Muscle layer of colon (tissue), 2 donors: ENCODE results near the gene AGTRAP.

Source experiments
- H3K27ac ChIP-seq: one replicate; pipeline ENCODE4 v1.7.0; 2013; ENCODE audit warnings: low read depth, mild to moderate bottlenecking, low read length, moderate library complexity
- H3K27me3 ChIP-seq, 2 donors: one replicate each; pipeline ENCODE4 v1.7.0; 2013; ENCODE audit warnings: low read length in 2 of 2, mild to moderate bottlenecking in 2 of 2; ENCODE audit not compliant: insufficient read depth in 2 of 2, control insufficient read depth in 1 of 2
- H3K36me3 ChIP-seq: one replicate; pipeline ENCODE4 v1.7.0; 2013; ENCODE audit warnings: mild to moderate bottlenecking, low read length; ENCODE audit not compliant: insufficient read depth
- H3K4me1 ChIP-seq: one replicate; pipeline ENCODE4 v1.7.0; 2013; ENCODE audit warnings: mild to moderate bottlenecking, low read length; ENCODE audit not compliant: insufficient read depth
- H3K4me3 ChIP-seq, 2 donors: one replicate each; pipeline ENCODE4 v1.7.0; 2013; ENCODE audit warnings: low read length in 2 of 2, low read depth in 1 of 2, mild to moderate bottlenecking in 1 of 2, moderate library complexity in 1 of 2
- H3K9ac ChIP-seq: one replicate; pipeline ENCODE4 v1.7.0; 2013; ENCODE audit warnings: low read length
- H3K9me3 ChIP-seq: one replicate; pipeline ENCODE4 v1.7.0; 2013; ENCODE audit warnings: mild to moderate bottlenecking, low read length
- donor health status: abdominal sarcoma.
- donor health status: Adenocarcinoma of cecum.

The AGTRAP gene

GRCh38 chr1:11768821-11769220 is 32.9 kb downstream of the AGTRAP start:
- Histone ChIP-seq H3K27ac (no peak overlapping the region), H3K9me3 (no peaks in the 10 kb centered on the region), H3K4me3 (no peak overlapping the region), H3K36me3 (no peaks in the 10 kb centered on the region), H3K9ac (no peak overlapping the region), H3K27me3 (peaks cover 0 to 9% of the 10 kb centered on the region in 2 donors), H3K4me1 (no peaks in the 10 kb centered on the region)

GRCh38 chr1:11769274-11769673 is 33.3 kb downstream of the AGTRAP start:
- Histone ChIP-seq H3K4me3 (no peak overlapping the region), H3K27ac (no peak overlapping the region), H3K36me3 (no peaks in the 10 kb centered on the region), H3K9ac (no peak overlapping the region), H3K27me3 (peaks cover 0 to 9% of the 10 kb centered on the region in 2 donors), H3K9me3 (no peaks in the 10 kb centered on the region), H3K4me1 (no peaks in the 10 kb centered on the region)

GRCh38 chr1:11770011-11770410 is 34.1 kb downstream of the AGTRAP start:
- H3K9ac ChIP-seq: no peak overlapping the region
- H3K9me3 ChIP-seq: no peaks in the 10 kb centered on the region
- no peaks in the 10 kb centered on the region for H3K4me1 ChIP-seq
- H3K27ac ChIP-seq: no peak overlapping the region
- peaks cover 0 to 9% of the 10 kb centered on the region in 2 donors for H3K27me3 ChIP-seq
- H3K4me3 ChIP-seq: no peak overlapping the region
- no peaks in the 10 kb centered on the region for H3K36me3 ChIP-seq

GRCh38 chr1:11771481-11772043 is 35.6 kb downstream of the AGTRAP start:
- no peak overlapping the region for H3K4me3 ChIP-seq
- peaks cover 0 to 2% of the 10 kb centered on the region in 2 donors for H3K27me3 ChIP-seq
- no peak overlapping the region for H3K27ac ChIP-seq
- H3K9me3 ChIP-seq: no peaks in the 10 kb centered on the region
- H3K9ac ChIP-seq: no peak overlapping the region
- no peaks in the 10 kb centered on the region for H3K36me3 ChIP-seq
- H3K4me1 ChIP-seq: no peaks in the 10 kb centered on the region

- Histone ChIP-seq H3K36me3 (no peaks in the 10 kb centered on the region), H3K9me3 (no peaks in the 10 kb centered on the region), H3K4me1 (no peaks in the 10 kb centered on the region), H3K27me3 (no peaks in the 10 kb centered on the region), H3K27ac (no peak overlapping the region), H3K4me3 (no peak overlapping the region), H3K9ac (no peak overlapping the region)
Observed at GRCh38 chr1:11772458-11772857, 36.5 kb downstream of the AGTRAP start.

GRCh38 chr1:11774753-11775152 is 38.8 kb downstream of the AGTRAP start:
- no peaks in the 10 kb centered on the region for H3K9me3 ChIP-seq
- no peaks in the 10 kb centered on the region for H3K27me3 ChIP-seq
- no peaks in the 10 kb centered on the region for H3K36me3 ChIP-seq
- H3K9ac ChIP-seq: no peak overlapping the region
- no peak overlapping the region for H3K4me3 ChIP-seq
- H3K4me1 ChIP-seq: no peaks in the 10 kb centered on the region
- no peak overlapping the region for H3K27ac ChIP-seq

GRCh38 chr1:11777658-11778322 is 41.9 kb downstream of the AGTRAP start:
- Histone ChIP-seq H3K36me3 (no peaks in the 10 kb centered on the region), H3K4me1 (no peaks in the 10 kb centered on the region), H3K27me3 (no peaks in the 10 kb centered on the region), H3K9me3 (no peaks in the 10 kb centered on the region), H3K4me3 (no peak overlapping the region), H3K9ac (no peak overlapping the region), H3K27ac (no peak overlapping the region)

- H3K9me3 ChIP-seq: no peaks in the 10 kb centered on the region
- no peaks in the 10 kb centered on the region for H3K36me3 ChIP-seq
- no peak overlapping the region for H3K9ac ChIP-seq
- H3K4me1 ChIP-seq: no peaks in the 10 kb centered on the region
- no peaks in the 10 kb centered on the region for H3K27me3 ChIP-seq
- H3K4me3 ChIP-seq: no peak overlapping the region
- no peak overlapping the region for H3K27ac ChIP-seq
Observed at GRCh38 chr1:11778336-11778735, 42.4 kb downstream of the AGTRAP start.

- Histone ChIP-seq H3K4me1 (no peaks in the 10 kb centered on the region), H3K27ac (no peak overlapping the region), H3K4me3 (no peak overlapping the region), H3K9me3 (no peaks in the 10 kb centered on the region), H3K27me3 (no peaks in the 10 kb centered on the region), H3K36me3 (no peaks in the 10 kb centered on the region), H3K9ac (no peak overlapping the region)
Observed at GRCh38 chr1:11778844-11779623, 43.1 kb downstream of the AGTRAP start.

GRCh38 chr1:11779715-11780379 is 43.9 kb downstream of the AGTRAP start:
- peaks cover 5% of the 10 kb centered on the region for H3K4me1 ChIP-seq
- no peak overlapping the region for H3K4me3 ChIP-seq
- no peak overlapping the region for H3K9ac ChIP-seq
- H3K36me3 ChIP-seq: no peaks in the 10 kb centered on the region
- no peaks in the 10 kb centered on the region for H3K9me3 ChIP-seq
- H3K27me3 ChIP-seq: no peaks in the 10 kb centered on the region
- no peak overlapping the region for H3K27ac ChIP-seq

- Histone ChIP-seq H3K27ac (no peak overlapping the region), H3K36me3 (no peaks in the 10 kb centered on the region), H3K9me3 (no peaks in the 10 kb centered on the region), H3K27me3 (no peaks in the 10 kb centered on the region), H3K4me3 (no peak overlapping the region), H3K9ac (no peak overlapping the region), H3K4me1 (peaks cover 12% of the 10 kb centered on the region)
Observed at GRCh38 chr1:11780380-11781147, 44.6 kb downstream of the AGTRAP start.
